Activated naive CD8-positive, alpha-beta T cell (primary cell): Measurements from ENCODE around the gene GAST.
A peak's percentile ranks its signal among the peaks of the same experiment; 100 is the strongest.
"Not testable (repeated sequence)": the region's sequence is repeated elsewhere in the genome, so short reads cannot be mapped to it uniquely, and the experiment has no call there.

Source experiments
- H3K27ac Mint-ChIP-seq: one replicate; pipeline ENCODE4 v1.8.0; 2021; ENCODE audit warnings: mixed read lengths
- H3K27me3 Mint-ChIP-seq: one replicate; pipeline ENCODE4 v1.8.0; 2021; ENCODE audit warnings: mixed read lengths
- H3K36me3 Mint-ChIP-seq: one replicate; pipeline ENCODE4 v1.8.0; 2021; ENCODE audit warnings: mixed read lengths
- H3K4me1 Mint-ChIP-seq: one replicate; pipeline ENCODE4 v1.8.0; 2021; ENCODE audit warnings: low read depth, mixed read lengths
- H3K4me3 Mint-ChIP-seq: one replicate; pipeline ENCODE4 v1.8.0; 2021; ENCODE audit warnings: mild to moderate bottlenecking, mixed read lengths
- H3K9me3 Mint-ChIP-seq: one replicate; pipeline ENCODE4 v1.8.0; 2021; ENCODE audit warnings: low read depth, mixed read lengths

Gene GAST

GRCh38 chr17:41711669-41712400, at the start of gene GAST:
Gene GAST (plus strand): TSS chr17:41712331. CDS start chr17:41715437, 3,106 bp downstream.
- H3K27ac Mint-ChIP-seq = no peak within 1 kb of the TSS
- H3K27me3 Mint-ChIP-seq = peaks cover 6% of the 10 kb centered on the region
- no peaks in the 10 kb centered on the region for H3K4me1 Mint-ChIP-seq
- no peak within 1 kb of the TSS for H3K4me3 Mint-ChIP-seq
- no peaks in the 10 kb centered on the region for H3K9me3 Mint-ChIP-seq
- no peaks in the 10 kb centered on the region for H3K36me3 Mint-ChIP-seq

- H3K27ac Mint-ChIP-seq = no peak overlapping the region
- no peaks in the 10 kb centered on the region for H3K9me3 Mint-ChIP-seq
- peaks cover 28% of the 10 kb centered on the region for H3K4me1 Mint-ChIP-seq
- H3K27me3 Mint-ChIP-seq = no peaks in the 10 kb centered on the region
- no peak overlapping the region for H3K4me3 Mint-ChIP-seq
- no peaks in the 10 kb centered on the region for H3K36me3 Mint-ChIP-seq
These were observed 48.5 kb upstream of the GAST start for GRCh38 chr17:41663451-41664171.

- no peaks in the 10 kb centered on the region for H3K36me3 Mint-ChIP-seq
- H3K27me3 Mint-ChIP-seq = no peaks in the 10 kb centered on the region
- no peak overlapping the region for H3K4me3 Mint-ChIP-seq
- no peaks in the 10 kb centered on the region for H3K9me3 Mint-ChIP-seq
- peaks cover 31% of the 10 kb centered on the region for H3K4me1 Mint-ChIP-seq
- no peak overlapping the region for H3K27ac Mint-ChIP-seq
These were observed 48.0 kb upstream of the GAST start for GRCh38 chr17:41664172-41664457.

GRCh38 chr17:41664587-41665565, 47.3 kb upstream of the GAST start:
- peak overlapping the region; percentile 95 for H3K4me3 Mint-ChIP-seq
- no peaks in the 10 kb centered on the region for H3K27me3 Mint-ChIP-seq
- H3K36me3 Mint-ChIP-seq = no peaks in the 10 kb centered on the region
- no peaks in the 10 kb centered on the region for H3K9me3 Mint-ChIP-seq
- H3K4me1 Mint-ChIP-seq = peaks cover 37% of the 10 kb centered on the region
- peak overlapping the region; percentile 99 for H3K27ac Mint-ChIP-seq

GRCh38 chr17:41665566-41666236, 46.4 kb upstream of the GAST start:
- Mint-ChIP-seq H3K4me3 (peak overlapping the region; percentile 95), H3K27me3 (no peaks in the 10 kb centered on the region), H3K36me3 (no peaks in the 10 kb centered on the region), H3K9me3 (no peaks in the 10 kb centered on the region), H3K27ac (peak overlapping the region; percentile 99), H3K4me1 (peaks cover 39% of the 10 kb centered on the region)

GRCh38 chr17:41666237-41666641, 45.9 kb upstream of the GAST start:
- H3K27me3 Mint-ChIP-seq = no peaks in the 10 kb centered on the region
- H3K4me3 Mint-ChIP-seq = peak overlapping the region; percentile 95
- no peaks in the 10 kb centered on the region for H3K9me3 Mint-ChIP-seq

GRCh38 chr17:41666708-41667279, 45.3 kb upstream of the GAST start:
- Mint-ChIP-seq H3K27me3 (no peaks in the 10 kb centered on the region), H3K4me1 (peaks cover 39% of the 10 kb centered on the region), H3K9me3 (no peaks in the 10 kb centered on the region), H3K4me3 (peak overlapping the region; percentile 95), H3K36me3 (no peaks in the 10 kb centered on the region), H3K27ac (peak overlapping the region; percentile 99)

More at GRCh38 chr17:41666237-41666641, 45.9 kb upstream of the GAST start:
- H3K4me1 Mint-ChIP-seq = peaks cover 39% of the 10 kb centered on the region
- no peaks in the 10 kb centered on the region for H3K36me3 Mint-ChIP-seq
- H3K27ac Mint-ChIP-seq = peak overlapping the region; percentile 99

- peaks cover 43% of the 10 kb centered on the region for H3K4me1 Mint-ChIP-seq
These were observed 44.7 kb upstream of the GAST start for GRCh38 chr17:41667280-41668041.

GRCh38 chr17:41672153-41672552, 40.0 kb upstream of the GAST start:
- no peak overlapping the region for H3K4me3 Mint-ChIP-seq
- H3K27me3 Mint-ChIP-seq = no peaks in the 10 kb centered on the region
- H3K27ac Mint-ChIP-seq = peak overlapping the region; percentile 28
- H3K36me3 Mint-ChIP-seq = no peaks in the 10 kb centered on the region
- peaks cover 36% of the 10 kb centered on the region for H3K4me1 Mint-ChIP-seq
- no peaks in the 10 kb centered on the region for H3K9me3 Mint-ChIP-seq

More at GRCh38 chr17:41667280-41668041, 44.7 kb upstream of the GAST start:
- H3K27me3 Mint-ChIP-seq = no peaks in the 10 kb centered on the region
- no peaks in the 10 kb centered on the region for H3K36me3 Mint-ChIP-seq
- peak overlapping the region; percentile 95 for H3K4me3 Mint-ChIP-seq
- H3K9me3 Mint-ChIP-seq = no peaks in the 10 kb centered on the region
- no peak overlapping the region for H3K27ac Mint-ChIP-seq

GRCh38 chr17:41675157-41676057, 36.7 kb upstream of the GAST start:
- not testable (repeated sequence) for H3K9me3 Mint-ChIP-seq, H3K36me3 Mint-ChIP-seq, H3K4me3 Mint-ChIP-seq, H3K27ac Mint-ChIP-seq, H3K27me3 Mint-ChIP-seq
- peaks cover 39% of the 10 kb centered on the region for H3K4me1 Mint-ChIP-seq

GRCh38 chr17:41676058-41676419, 36.1 kb upstream of the GAST start:
- H3K27ac Mint-ChIP-seq = no peak overlapping the region
- no peaks in the 10 kb centered on the region for H3K36me3 Mint-ChIP-seq
- H3K4me1 Mint-ChIP-seq = peaks cover 39% of the 10 kb centered on the region
- H3K4me3 Mint-ChIP-seq = no peak overlapping the region
- H3K27me3 Mint-ChIP-seq = no peaks in the 10 kb centered on the region
- H3K9me3 Mint-ChIP-seq = no peaks in the 10 kb centered on the region

- H3K36me3 Mint-ChIP-seq = no peaks in the 10 kb centered on the region
These were observed 33.7 kb upstream of the GAST start for GRCh38 chr17:41678411-41678906.

More at GRCh38 chr17:41678411-41678906, 33.7 kb upstream of the GAST start:
- no peaks in the 10 kb centered on the region for H3K27me3 Mint-ChIP-seq
- peaks cover 31% of the 10 kb centered on the region for H3K4me1 Mint-ChIP-seq
- peak overlapping the region; percentile 97 for H3K27ac Mint-ChIP-seq
- no peaks in the 10 kb centered on the region for H3K9me3 Mint-ChIP-seq
- peak overlapping the region; percentile 88 for H3K4me3 Mint-ChIP-seq
